NCI-H1092 (cell line): Measurements from ENCODE around the gene ANKS1B.
"Not testable (repeated sequence)": the region's sequence is repeated elsewhere in the genome, so short reads cannot be mapped to it uniquely, and the experiment has no call there.

Source experiments
- DNase-seq: peaks from one replicate; lab custom pipeline; 2025; lab: John Stamatoyannopoulos, UW

The ANKS1B gene

DNA sequence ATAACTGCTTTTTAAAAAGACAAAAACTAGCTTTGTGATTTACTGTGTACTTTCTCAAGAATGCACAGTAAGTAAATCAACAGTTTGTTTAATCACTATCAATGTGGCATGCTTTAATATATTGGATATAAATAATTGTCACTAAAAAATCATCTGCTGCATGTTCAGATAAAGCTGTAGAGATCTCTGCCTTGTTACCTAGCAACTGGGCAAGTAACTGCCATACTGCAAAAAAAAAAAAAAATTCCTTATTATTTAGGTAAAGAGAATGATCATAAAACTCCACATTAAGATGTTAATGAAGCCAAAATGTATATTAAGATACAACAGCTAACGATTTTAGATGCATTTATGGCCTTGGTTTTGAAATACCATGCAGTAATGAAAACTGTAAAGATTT lies 1102.2 kb downstream of the ANKS1B start:
- no peak for DNase-seq

DNA sequence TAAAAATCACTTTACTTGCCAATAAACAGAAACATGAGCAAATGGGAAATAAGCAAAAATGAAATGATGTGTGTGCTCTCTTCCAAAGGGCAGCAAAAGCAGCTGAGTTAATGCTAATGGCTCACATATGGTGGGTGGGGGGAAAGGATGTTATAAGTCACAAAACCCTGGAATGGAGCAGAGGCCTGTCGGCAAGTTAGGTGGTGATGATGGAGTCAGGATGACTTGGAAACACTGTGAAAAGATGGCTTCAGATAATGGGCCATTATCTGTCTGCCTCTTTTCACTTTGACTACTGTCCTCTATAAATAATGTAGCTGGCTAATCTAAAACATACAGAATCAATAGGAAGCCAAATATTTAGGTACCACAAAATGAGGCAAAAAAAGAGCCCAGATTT lies 1111.0 kb downstream of the ANKS1B start:
- no peak for DNase-seq

DNA sequence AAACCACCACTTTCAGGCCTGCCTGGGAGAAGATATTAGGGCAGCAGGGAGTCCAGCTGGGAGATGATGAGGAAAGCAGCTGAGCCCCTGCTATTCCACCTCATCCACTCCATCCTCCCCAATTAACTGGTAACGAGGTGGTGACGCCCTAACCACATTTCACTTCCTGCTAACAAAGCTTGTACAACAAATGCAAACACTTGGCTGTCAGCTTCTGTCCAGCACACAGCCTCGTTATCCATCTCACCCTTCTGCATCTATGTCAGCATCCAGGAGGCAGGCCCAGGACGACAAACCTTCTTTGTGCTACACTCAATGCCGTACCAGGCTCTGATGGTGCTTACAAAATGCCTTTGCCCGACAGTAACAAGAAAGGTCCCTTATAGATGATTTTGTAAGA lies 1114.2 kb downstream of the ANKS1B start:
- DNase-seq = peak; percentile 30

DNA sequence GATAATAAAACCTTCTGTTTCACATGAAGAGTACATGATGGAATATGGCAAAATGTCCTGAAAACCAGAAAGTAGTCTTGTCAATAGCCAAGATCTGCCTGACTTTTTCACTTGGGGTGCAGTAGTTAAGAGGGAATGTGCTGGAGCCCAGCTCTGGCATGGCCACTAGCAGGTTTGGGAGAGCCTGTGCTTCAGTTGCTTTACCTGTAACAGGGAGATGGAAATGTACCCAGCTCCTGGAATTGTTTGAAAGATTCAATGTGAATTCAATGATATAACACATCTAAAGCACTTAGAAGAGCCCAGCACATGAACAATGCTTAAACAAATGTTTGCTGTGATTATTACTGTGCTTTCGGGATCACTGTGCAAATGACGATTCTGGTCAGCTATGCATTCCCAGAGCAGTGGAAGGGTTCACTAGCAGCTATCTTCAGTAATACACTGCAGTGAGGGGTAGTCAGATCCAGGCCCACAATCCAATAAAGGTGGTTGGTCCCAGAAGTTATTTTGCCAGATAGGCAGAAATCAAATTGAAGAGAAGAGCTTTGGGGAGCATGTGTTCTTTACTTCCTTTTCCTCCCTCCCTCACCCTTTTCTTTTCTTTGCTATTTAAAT lies 1114.7 kb downstream of the ANKS1B start:
- DNase-seq = no peak

DNA sequence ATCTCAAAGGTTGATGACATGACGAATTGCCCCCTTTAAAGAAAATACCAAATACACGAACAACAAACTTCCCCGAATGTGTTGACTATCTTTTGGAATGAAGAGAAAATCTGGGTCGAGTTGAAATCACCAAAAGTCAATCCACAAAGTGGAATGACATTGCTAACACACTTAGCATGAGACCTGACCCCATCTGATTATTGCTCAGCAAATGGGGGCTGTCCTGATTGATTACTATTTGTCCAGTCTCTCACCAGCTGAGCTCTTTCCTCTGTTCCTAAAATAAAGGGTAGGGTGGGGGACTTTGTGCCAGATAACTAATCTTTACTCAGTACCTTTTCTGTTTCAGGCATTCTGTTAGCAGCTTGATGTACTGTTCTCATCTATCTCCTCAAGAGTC lies 1116.2 kb downstream of the ANKS1B start:
- DNase-seq = no peak

DNA sequence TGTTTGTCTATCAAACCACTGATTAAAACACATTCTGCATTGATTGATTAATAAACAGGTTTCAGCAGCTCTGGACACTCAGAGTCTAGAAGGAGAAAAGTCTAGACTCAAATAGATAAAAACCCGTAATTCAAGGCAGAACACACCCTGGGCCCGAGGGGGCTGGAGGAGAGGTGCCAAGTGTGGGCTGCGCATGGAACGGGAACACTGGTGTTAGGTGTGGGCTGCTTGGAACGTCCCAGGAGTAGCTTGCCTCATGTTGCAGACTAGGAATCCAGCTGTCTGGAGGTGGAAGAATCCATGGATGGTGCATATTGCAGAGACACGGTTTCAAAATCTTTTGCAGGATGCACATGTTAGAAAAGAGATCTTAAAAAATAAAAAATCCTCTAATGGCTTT lies 1116.7 kb downstream of the ANKS1B start:
- no peak for DNase-seq

DNA sequence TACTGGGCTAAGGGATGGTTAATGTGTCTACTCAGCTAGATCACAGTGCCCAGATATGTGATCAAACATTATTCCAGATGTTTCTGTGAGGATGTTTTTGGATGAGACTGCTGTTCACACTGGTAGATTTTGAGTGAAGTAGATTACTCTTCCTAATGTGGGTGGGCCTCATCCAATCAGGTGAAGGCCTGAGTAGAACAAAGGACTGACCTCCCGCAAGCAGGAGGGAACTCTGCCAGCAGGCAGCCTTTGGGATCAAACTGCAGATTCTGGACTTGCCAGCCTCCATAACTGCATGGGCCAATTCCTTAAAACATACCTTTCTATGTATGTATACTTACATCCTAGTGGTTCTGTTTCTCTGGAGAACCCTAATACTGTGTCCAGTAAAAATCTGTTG lies 1120.4 kb downstream of the ANKS1B start:
- DNase-seq = no peak

DNA sequence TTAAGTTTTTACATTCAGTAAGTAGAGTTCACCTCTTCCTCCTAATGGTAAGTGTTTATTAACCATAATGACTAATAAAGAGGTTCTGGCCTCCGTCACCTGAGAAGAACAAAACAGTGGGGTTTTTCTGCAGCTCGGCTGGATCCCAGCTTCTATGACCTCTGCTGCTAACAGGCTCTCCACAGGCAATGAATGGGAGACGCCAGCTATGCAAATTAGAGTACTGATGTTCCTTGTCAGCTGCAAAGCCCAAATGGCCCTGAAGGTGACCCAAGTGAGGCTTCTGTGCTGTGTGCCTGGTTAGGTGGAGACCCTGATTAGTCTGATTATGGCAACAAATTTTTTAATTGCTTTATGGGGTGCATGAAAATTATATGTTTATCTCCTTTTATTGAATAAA lies 1121.6 kb downstream of the ANKS1B start:
- no peak for DNase-seq

DNA sequence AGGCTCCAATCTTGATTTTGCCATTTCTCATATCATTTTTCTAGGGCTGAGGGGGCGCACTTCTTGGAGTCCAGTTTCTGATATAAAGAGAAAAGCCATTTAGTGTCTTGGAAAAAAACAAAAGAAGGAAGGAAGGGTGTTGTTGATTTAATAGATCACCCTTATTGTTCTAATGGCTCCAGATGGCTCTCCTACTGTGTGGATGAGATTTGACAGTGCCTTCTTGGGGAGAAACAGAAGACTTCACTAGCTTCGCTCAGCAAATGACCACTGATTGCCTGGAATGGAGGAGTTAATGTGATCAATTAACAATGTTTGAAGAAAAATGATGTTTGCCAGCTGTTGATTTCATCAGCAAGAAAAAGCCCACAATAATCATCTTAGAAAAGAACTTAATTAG lies 1123.5 kb downstream of the ANKS1B start:
- DNase-seq = no peak

DNA sequence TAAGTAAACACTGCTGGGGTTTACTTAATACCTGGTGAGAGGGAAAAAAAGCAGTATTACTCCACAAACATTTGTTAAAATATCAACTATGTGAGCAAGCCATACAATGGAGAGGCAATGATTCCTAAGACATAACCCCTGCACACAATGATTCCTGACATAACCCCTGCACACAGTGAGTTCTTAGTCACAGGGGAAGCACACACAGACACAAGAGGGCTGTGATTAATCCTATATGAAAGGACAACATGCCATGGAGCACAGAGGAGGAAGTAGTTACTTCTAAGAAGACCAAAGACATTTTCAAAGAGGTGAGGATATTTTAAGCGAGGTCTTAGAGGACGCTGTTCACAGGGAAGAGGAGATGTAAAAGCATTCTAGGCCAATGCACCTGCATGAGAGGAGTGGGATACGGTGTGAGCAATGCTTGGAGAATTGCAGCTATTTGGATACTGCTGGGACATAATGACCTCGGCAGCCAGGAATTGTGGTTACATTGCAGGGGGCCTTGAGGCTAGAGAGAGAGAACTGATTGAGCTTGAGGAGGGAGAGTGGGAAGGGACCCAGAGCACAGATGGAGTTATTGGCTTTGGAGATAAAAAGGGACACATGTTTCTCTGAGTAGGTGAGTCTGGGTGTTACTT lies 1127.7 kb downstream of the ANKS1B start:
- DNase-seq = no peak

DNA sequence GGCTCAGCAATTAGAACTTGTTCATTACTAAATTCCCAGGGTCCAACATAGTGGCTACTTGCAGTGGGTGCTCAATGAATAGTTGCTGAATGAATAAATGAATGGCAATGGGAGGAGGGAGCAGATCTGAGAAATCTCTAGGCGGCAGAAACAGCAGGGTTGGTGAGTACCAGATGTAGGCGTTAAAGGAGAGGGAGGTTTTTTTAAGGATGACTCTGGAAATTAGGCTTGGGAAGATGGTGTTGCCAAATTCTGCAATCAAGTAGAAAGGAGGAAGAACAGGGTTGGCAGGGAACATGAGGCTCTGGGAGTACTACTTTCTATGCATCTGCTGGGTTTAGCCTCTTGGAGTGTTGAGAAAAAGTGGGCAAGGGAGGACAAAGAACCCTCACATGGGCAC lies 1132.6 kb downstream of the ANKS1B start:
- DNase-seq = no peak

DNA sequence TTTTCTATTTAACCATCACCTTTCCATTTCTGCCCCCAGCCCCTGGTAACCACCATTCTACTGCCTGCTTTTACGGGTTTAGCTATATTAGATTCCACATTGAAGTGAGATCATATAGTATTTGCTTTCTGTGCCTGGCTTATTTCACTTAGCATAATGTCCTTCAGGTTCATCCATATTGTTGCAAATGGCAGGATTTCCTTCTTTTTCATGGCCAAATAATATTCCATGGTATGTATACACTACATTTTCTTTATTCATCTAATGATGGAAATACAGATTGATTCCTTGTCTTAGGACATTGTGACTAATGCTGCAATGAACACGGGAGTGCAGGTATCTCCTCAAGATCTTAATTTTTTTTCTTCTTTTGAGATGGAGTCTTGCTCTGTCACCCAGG lies 1137.5 kb downstream of the ANKS1B start:
- no peak for DNase-seq

DNA sequence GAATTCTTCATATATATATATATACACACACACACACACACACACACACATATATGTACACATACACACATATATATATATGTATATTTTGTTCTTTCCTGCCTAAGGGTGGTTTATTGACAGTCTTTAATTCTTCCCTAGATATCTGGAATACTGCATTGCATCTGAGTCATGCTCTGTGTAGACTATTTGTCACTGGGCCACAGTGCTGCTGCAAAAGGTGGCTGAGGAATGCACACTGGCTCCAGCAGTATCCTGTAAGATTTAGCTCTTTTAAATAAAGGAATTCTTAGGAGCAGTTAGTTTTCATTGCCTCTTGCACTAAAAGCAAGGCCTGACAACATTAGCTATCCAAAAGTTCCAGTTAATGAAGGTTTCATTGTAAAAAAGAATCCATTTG lies 1138.8 kb downstream of the ANKS1B start:
- no peak for DNase-seq

DNA sequence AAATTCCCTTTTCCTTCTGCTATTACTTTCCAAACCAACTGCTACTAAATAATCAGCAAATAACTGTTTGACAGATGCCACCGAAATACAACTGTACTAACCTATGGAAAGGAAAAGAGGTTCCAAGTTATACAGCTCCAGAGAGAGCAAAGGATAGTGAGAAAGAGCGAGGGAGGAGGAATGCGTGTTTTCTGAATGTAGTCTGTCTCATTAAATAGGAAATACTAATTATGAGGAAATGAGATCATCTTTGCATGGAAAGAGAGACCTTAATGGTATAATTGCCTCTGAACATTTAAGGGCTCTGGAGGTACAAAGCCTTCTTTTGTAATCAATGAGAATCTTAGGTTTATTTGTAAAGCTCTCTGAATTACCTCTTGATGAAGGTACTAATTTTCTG lies 1144.4 kb downstream of the ANKS1B start:
- no peak for DNase-seq

DNA sequence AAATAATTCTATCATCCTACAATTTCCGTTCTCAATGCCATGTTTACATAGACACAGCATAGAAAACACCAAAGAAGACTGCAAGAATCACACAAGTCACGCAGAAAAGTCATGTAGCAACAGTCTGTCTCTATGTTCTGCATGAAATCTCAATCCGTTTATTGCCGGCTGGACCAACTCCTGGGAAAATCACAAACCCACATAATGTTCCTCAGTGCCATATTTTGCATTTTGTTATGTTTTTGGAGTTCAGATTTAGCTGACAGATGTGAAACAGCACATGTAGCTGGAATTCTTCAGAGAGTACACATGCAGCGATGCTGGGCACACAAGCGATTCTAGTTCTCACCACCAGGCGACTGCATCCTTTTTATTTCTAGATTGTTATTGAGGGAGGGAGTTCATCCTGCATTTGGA lies 1146.5 kb downstream of the ANKS1B start:
- no peak for DNase-seq

DNA sequence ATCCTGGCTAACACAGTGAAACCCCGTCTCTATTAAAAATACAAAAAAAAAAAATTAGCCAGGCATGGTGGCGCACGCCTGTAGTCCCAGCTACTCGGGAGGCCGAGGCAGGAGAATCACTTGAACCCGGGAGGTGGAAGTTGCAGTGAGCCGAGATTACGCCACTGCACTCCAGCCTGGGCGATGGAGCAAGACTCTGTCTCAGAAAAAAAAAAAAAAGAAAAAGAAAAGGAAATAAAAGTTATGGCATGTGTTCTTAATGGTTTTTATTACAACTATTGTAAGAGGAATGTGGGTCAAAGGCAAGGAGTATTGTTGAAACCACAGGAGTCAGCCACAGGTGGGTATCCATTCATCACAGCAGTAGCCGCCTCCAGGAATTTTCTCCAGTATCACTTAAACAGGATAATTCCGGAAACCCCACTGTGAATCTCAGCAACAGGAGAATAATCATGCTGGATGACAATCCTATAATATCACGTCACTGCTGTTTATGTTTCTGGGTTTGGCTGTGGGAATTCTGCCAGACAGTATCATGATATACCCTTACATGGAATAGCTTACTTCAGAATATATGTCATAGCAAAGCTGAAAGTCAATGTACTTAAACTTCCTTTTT lies 1147.5 kb downstream of the ANKS1B start:
- DNase-seq = not testable (repeated sequence)

DNA sequence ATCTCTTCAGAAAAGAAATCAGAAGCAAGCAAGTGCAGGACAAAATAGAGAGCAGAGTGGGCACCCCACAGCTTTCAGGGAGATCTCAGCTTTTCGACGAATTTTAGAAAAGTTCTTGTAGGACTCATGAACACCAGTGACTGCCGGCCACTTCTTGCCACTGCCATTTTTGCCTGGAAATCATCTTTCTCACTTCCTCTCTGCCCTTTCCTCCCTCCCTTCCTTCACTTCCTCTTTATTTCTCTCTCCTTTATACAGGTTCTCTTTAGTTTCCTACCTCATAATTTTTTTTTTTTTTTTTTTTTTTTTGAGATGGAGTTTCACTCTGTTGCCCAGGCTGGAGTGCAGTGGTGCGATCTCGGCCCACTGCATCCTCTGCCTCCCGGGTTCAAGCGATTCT lies 1154.1 kb downstream of the ANKS1B start:
- no peak for DNase-seq

DNA sequence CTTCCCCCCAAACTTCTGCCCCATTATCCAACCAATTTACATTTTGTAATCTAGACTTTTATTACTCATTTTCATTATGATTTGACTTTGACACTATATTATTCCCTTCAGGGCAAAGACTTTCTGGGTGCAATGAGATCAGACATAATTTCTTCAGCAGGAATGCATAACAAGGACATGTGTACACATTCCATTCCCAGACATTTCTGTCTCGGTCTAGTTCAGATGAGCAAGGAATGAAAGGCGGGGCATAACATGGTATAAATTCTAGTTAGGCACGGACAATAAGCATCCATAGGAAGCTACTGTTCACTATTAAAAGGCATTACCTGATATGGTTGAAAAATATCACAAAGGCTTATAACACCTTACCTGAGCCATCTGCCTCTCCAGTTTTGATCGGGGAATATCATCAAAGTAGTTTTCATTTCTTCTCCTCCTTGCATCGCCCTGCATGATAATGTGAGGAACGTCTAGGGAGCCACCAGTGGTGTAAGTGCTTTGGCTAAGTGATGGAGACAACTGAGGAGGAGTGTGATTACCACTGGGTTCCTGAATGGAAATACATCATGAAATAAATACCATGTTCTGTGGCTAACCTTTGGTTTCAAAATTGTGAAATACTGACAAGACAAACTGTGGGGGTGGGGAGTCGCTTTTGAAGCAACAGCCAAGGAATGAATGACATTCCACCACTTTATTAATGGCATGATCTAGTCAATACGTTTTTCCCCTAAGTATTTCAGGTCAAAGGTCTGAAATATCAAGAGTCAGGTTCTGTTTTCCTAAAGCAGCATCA lies 1155.7 kb downstream of the ANKS1B start:
- DNase-seq = no peak

DNA sequence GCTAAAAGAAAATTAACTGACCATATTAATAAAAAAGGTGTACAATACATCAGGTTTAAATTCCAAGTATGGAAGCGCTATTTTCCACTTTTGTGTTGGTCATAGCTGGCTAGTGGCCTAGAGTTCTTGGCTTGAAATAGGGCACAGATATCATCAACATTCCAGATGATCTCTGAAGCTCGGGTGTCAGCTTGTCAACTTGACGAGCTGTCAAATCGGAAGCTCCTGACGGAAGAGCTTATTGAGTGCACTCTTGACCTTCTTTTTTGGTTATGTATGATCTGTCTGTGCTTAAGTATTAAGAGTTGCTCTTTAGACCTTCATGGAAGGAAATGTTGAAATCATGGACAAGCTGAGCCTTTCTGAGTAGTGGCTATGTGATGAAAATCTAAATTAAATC lies 1161.7 kb downstream of the ANKS1B start:
- DNase-seq = no peak

DNA sequence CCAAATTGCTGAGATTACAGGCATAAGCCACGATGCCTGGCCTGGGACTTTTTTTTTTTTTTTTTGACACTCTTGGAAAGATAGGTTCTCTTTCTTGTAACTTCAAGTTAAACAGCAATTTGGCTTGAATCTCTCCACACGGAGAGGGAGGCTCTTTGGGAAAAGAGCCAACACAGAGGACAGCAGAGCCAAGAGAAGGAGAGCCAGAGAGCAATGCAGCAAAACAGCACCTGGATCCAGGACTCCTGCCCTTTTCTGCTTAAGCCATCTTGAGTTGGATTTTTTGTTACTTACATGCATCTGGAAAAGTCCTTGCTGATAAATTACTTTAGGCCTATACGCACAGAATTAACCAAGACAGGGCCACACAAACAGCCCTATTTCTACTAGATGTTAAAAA lies 1162.9 kb downstream of the ANKS1B start:
- no peak for DNase-seq

DNA sequence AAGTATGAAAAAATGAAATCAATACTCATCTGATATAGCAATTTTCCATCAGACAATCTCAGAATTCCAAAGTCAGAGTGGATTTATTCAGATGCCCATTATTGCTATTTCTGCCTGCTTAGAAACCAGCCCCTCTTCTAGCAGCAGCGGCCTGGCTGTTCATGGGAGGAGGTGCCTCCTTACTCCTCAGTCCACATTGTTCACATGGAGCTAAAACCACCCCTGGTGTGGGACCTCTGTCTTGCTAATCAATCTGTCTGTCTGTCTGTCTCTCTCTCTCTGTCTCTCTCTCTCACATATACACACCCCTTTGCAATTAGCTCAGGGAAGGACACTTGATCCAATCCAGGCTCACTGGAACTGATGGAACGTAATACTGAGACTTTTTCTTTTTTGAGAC lies 1163.5 kb downstream of the ANKS1B start:
- no peak for DNase-seq

DNA sequence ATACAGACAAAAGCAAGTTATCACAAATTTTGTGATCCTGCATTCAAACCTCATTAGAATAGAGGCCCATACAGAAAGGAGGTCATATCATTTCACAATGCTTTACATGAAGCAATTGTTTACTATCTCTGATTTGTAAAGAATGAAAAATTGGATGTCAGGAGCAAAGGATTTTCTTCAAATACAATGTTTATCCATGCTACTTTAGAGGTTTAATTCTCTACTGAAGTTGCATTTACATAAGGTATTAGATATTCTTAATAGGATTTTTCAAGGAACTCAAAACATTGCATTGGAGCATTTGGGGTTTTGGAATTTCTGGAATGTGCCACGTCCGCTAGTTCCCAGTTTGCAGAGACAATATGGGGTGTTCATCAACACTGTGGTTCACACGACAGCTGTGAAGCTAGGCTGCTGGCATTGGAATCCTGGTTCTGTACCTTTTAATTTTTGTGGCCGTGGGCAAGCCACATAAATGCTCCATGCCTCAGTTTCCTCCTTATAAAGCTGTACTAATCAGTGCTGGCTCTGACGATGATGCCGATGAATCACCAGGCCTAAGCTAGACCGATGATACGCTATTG lies 1164.8 kb downstream of the ANKS1B start:
- DNase-seq = no peak

DNA sequence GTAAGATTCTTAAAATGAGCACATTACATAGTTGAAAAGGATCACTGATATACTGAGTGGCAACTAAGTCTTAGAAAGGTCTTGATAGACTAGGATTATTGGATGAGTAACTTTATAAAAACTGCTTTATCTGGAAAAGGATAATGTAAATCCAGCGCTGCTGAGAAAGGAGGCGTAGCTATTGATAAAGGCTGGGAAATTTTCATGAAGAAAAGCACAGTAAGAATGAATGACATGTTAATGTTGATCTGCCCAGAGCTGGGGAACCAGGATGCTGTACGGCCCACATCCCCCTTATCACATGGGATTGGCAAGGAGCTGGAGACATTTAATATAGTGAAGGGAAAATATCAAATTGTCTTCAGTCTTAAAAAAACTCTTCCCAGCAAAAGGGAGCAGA lies 1165.7 kb downstream of the ANKS1B start:
- no peak for DNase-seq
